ENCODE data around the gene AR.

- no peak for TF ChIP-seq EZH2 (IDR thresholded peaks at IDR 0.05)
- TF ChIP-seq POLR2AphosphoS5 (IDR thresholded peaks at IDR 0.05; ENCODE audit: borderline replicate concordance, low read depth, low read length): no peak
These were observed 175.1 kb downstream of the AR start for GRCh38 chrX:67718926-67719325.

Measured in SK-N-MC (cell line).